HepG2 (cell line): ENCODE results near the gene ARFGAP3. TPM values are rescaled to one million over a fixed set of nuclear protein-coding genes. Genes with fewer than 3 reads are reported as not detected.

Source experiments
- MNT ChIP-seq: fragments of 450-650 bp; IDR thresholded peaks from 2 replicates; pipeline ENCODE4 v1.6.1; 2016
- NCOR1 ChIP-seq: fragments of 200-600 bp; sonication (generic); IDR thresholded peaks from 2 replicates; pipeline ENCODE4 v1.7.0; 2017; ENCODE audit warnings: antibody characterized with exemption, low read length, borderline replicate concordance
- RAD51 ChIP-seq: fragments of 450-650 bp; IDR thresholded peaks from 2 replicates; pipeline ENCODE4 v1.6.1; 2016; ENCODE audit warnings: borderline replicate concordance
- ZNF414 ChIP-seq: sonication (generic); formaldehyde crosslinking; IDR thresholded peaks from 2 replicates; pipeline ENCODE4 v1.5.0; 2020; ENCODE audit warnings: missing genetic modification reagents
- ZNF496 ChIP-seq: sonication (generic); formaldehyde crosslinking; IDR thresholded peaks from 2 replicates; pipeline ENCODE4 v1.8.1; 2023; ENCODE audit warnings: mild to moderate bottlenecking, moderate library complexity, missing genetic modification reagents; ENCODE audit not compliant: insufficient replicate concordance
- polyA plus RNA-seq, 8 experiments: library from polyadenylated mRNA; depleted of rRNA in 3 of 8; stranded (reverse) in 7 of 8; unstranded in 1 of 8; fragments of >200 nt; fragmentation: Illumina TruSeq in 4 of 8; extraction: Trizol in 4 of 8; gene quantifications; 2 replicates each; pipeline versions ENCODE4 v1.2.1 to v1.2.3, GENCODE V29; 2011 to 2016; ENCODE audit warnings: low read depth in 4 of 8, missing spikeins in 1 of 8, mixed read lengths in 1 of 8; ENCODE audit not compliant: insufficient read depth in 1 of 8
- total RNA-seq, 5 experiments: library from RNA; depleted of rRNA; stranded (reverse); fragments of >200 nt; fragmentation: Illumina TruSeq; extraction: Trizol; gene quantifications; 2 replicates each; pipeline ENCODE4 v1.2.3, GENCODE V29; 2016; ENCODE audit warnings: low read depth in 1 of 5
- TF ChIP-seq, protein P1 (sequence below): sonication (generic); formaldehyde crosslinking; IDR thresholded peaks from 2 replicates; pipeline ENCODE4 v1.4.0; 2020; ENCODE audit warnings: missing genetic modification reagents

Gene ARFGAP3
- total and polyA plus RNA-seq, 2 of the 13 experiments (the other 11 are each of a cell fraction or from before 2014, with no cell fraction given), result 41.7 to 61.6 TPM

- TF ChIP-seq MNT (no peak), ZNF414 (CRISPR knock-in tag) (0 out of 2 replicates have a peak, but pooled peaks have one; percentile 48), RAD51 (no peak), ZNF496 (CRISPR knock-in tag) (peak; percentile 28), NCOR1 (no peak)
- TF ChIP-seq, protein P1, sequence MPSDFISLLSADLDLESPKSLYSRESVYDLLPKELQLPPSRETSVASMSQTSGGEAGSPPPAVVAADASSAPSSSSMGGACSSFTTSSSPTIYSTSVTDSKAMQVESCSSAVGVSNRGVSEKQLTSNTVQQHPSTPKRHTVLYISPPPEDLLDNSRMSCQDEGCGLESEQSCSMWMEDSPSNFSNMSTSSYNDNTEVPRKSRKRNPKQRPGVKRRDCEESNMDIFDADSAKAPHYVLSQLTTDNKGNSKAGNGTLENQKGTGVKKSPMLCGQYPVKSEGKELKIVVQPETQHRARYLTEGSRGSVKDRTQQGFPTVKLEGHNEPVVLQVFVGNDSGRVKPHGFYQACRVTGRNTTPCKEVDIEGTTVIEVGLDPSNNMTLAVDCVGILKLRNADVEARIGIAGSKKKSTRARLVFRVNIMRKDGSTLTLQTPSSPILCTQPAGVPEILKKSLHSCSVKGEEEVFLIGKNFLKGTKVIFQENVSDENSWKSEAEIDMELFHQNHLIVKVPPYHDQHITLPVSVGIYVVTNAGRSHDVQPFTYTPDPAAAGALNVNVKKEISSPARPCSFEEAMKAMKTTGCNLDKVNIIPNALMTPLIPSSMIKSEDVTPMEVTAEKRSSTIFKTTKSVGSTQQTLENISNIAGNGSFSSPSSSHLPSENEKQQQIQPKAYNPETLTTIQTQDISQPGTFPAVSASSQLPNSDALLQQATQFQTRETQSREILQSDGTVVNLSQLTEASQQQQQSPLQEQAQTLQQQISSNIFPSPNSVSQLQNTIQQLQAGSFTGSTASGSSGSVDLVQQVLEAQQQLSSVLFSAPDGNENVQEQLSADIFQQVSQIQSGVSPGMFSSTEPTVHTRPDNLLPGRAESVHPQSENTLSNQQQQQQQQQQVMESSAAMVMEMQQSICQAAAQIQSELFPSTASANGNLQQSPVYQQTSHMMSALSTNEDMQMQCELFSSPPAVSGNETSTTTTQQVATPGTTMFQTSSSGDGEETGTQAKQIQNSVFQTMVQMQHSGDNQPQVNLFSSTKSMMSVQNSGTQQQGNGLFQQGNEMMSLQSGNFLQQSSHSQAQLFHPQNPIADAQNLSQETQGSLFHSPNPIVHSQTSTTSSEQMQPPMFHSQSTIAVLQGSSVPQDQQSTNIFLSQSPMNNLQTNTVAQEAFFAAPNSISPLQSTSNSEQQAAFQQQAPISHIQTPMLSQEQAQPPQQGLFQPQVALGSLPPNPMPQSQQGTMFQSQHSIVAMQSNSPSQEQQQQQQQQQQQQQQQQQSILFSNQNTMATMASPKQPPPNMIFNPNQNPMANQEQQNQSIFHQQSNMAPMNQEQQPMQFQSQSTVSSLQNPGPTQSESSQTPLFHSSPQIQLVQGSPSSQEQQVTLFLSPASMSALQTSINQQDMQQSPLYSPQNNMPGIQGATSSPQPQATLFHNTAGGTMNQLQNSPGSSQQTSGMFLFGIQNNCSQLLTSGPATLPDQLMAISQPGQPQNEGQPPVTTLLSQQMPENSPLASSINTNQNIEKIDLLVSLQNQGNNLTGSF (CRISPR knock-in tag), result peak; percentile 98
Measured at GRCh38 chr22:42856865-42857704, at the start of gene ARFGAP3 (continued).
